ENCODE measurements around the gene RND2. TPM values are rescaled to one million over a fixed set of nuclear protein-coding genes. Genes with fewer than 3 reads are reported as not detected.
A peak's percentile ranks its signal among the peaks of the same experiment; 100 is the strongest.

RND2 gene
- total and polyA plus RNA-seq, 9 of the 15 experiments (the other 6 are each of a cell fraction or from before 2014, with no cell fraction given): 0.15 to 1.9 (median 0.98) TPM

GRCh38 chr17:43024407-43025289 lies at the start of gene RND2 (continued):
- TF ChIP-seq STAT6 (CRISPR knock-in tag; IDR thresholded peaks at IDR 0.05) (no peak), CUX1 (CRISPR knock-in tag; IDR thresholded peaks at IDR 0.05) (no peak), GABPB1 (CRISPR knock-in tag; IDR thresholded peaks at IDR 0.05) (peak; percentile 47; the same call in 1 of the 2 replicates), MNT (conservative IDR thresholded peaks at IDR 0.05) (peak; percentile 87 to 94), ZNF766 (CRISPR knock-in tag; conservative IDR thresholded peaks at IDR 0.05) (peak; percentile 44; the same call in 1 of the 2 replicates), POLR2H (tag; IDR thresholded peaks at IDR 0.05; ENCODE audit: low read depth) (no peak), ZNF280A (IDR thresholded peaks at IDR 0.05; ENCODE audit: low read depth, partially characterized antibody) (no peak), RFX7 (CRISPR knock-in tag; IDR thresholded peaks at IDR 0.05) (no peak), RB1 (IDR thresholded peaks at IDR 0.05; ENCODE audit: low read depth) (peak; percentile 34; the same call in 1 of the 2 replicates), MAX (CRISPR knock-in tag; IDR thresholded peaks at IDR 0.05) (peak; percentile 74), CEBPG (CRISPR knock-in tag; IDR thresholded peaks at IDR 0.05) (no peak), CEBPG (tag; conservative IDR thresholded peaks at IDR 0.05 in 1 of 2, IDR thresholded peaks at IDR 0.05 in 1 of 2) (no peak)

Data from K562 (cell line).